Glutamatergic neuron (in vitro differentiated cells): ENCODE results near the gene LVRN. TPM values are rescaled to one million over a fixed set of nuclear protein-coding genes. Genes with fewer than 3 reads are reported as not detected.

Experiments used
- DNase-seq: peaks from one replicate; pipeline ENCODE4 v3.0.0; 2022
- H3K27ac Mint-ChIP-seq: one replicate; pipeline ENCODE4 v1.8.0; 2020; ENCODE audit warnings: mild to moderate bottlenecking, mixed read lengths, inconsistent platforms; ENCODE audit not compliant: unreplicated experiment
- H3K27me3 Mint-ChIP-seq: one replicate; pipeline ENCODE4 v1.8.0; 2020; ENCODE audit warnings: mild to moderate bottlenecking, moderate library complexity, mixed read lengths, inconsistent platforms; ENCODE audit not compliant: unreplicated experiment
- H3K36me3 Mint-ChIP-seq: one replicate; pipeline ENCODE4 v1.8.0; 2020; ENCODE audit warnings: mild to moderate bottlenecking, mixed read lengths, inconsistent platforms; ENCODE audit not compliant: unreplicated experiment
- H3K4me1 Mint-ChIP-seq: one replicate; pipeline ENCODE4 v1.8.0; 2020; ENCODE audit warnings: mild to moderate bottlenecking, low read depth, mixed read lengths, inconsistent platforms; ENCODE audit not compliant: unreplicated experiment
- H3K4me3 Mint-ChIP-seq: one replicate; pipeline ENCODE4 v1.8.0; 2020; ENCODE audit warnings: mild to moderate bottlenecking, mixed read lengths, inconsistent platforms; ENCODE audit not compliant: unreplicated experiment
- H3K9me3 Mint-ChIP-seq: one replicate; pipeline ENCODE4 v1.8.0; 2020; ENCODE audit warnings: mild to moderate bottlenecking, moderate library complexity, mixed read lengths, inconsistent platforms; ENCODE audit not compliant: unreplicated experiment
- total RNA-seq: library from RNA; stranded (reverse); fragmentation: NEBNext Ultra II Directional; extraction: Animal tissue kit (Norgen Biotek cat#: 25700); gene quantifications from one replicate; pipeline ENCODE4 v1.2.1, GENCODE V29; 2021; ENCODE audit not compliant: unreplicated experiment
- TF ChIP-seq, protein P1 (sequence below): fragments of 200-600 bp; sonication (generic); IDR thresholded peaks from one replicate; pipeline ENCODE4 v1.5.0; 2021; ENCODE audit not compliant: partially characterized antibody, unreplicated experiment

Gene LVRN
- total RNA-seq, 1 donor from 2014 or later: 0.59 TPM

DNA sequence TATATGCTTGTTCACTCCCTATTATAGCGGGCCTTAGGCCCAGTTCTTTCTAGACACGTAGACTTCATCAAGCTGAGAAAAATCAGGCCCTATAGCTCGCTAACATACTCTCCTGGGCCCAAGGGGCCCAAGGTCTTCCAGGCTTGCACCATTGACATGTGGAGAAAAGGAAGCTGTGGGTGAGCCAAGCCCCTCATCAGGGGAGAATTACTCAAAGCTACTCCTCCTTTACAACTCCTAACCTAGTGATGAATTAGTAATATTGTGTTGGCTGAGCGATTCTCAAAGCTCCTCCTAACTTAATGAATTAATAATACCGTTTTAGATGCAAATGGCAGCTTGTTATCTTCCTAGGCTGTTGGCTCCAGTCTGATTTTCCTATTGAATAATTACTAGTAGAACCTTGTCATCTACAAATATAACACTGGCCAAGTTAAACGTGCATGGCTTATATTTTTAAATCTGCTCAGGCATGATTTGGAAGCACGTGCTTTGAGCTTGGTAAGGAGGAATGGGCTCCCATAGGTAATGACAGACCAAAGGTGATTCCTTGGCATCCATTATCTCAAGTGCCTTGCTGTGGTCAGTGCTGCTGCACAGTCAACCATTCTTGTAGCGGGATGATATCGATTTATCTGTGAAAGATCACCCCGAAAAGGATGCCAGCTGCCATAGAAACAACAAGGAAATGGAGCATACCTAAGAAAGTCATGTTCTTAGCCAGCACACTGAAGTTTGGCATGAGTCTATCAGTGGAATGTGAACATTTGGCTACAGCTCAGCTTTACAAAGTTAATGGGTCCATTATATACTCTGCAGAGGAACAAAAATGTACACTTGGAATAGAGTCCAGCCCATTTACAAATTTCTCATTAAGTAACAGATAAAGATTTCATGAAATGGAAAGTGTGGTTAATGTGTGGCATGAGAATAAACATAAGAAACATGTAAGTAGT is 23.8 kb downstream of the LVRN start:
- Mint-ChIP-seq H3K4me1 (peaks cover 7% of the 10 kb centered on the region), H3K27me3 (no peaks in the 10 kb centered on the region), H3K36me3 (no peaks in the 10 kb centered on the region), H3K27ac (no peak overlapping the region), H3K4me3 (no peak overlapping the region), H3K9me3 (no peaks in the 10 kb centered on the region)
- no peak for DNase-seq
- TF ChIP-seq, protein P1, sequence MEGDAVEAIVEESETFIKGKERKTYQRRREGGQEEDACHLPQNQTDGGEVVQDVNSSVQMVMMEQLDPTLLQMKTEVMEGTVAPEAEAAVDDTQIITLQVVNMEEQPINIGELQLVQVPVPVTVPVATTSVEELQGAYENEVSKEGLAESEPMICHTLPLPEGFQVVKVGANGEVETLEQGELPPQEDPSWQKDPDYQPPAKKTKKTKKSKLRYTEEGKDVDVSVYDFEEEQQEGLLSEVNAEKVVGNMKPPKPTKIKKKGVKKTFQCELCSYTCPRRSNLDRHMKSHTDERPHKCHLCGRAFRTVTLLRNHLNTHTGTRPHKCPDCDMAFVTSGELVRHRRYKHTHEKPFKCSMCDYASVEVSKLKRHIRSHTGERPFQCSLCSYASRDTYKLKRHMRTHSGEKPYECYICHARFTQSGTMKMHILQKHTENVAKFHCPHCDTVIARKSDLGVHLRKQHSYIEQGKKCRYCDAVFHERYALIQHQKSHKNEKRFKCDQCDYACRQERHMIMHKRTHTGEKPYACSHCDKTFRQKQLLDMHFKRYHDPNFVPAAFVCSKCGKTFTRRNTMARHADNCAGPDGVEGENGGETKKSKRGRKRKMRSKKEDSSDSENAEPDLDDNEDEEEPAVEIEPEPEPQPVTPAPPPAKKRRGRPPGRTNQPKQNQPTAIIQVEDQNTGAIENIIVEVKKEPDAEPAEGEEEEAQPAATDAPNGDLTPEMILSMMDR: no peak

DNA sequence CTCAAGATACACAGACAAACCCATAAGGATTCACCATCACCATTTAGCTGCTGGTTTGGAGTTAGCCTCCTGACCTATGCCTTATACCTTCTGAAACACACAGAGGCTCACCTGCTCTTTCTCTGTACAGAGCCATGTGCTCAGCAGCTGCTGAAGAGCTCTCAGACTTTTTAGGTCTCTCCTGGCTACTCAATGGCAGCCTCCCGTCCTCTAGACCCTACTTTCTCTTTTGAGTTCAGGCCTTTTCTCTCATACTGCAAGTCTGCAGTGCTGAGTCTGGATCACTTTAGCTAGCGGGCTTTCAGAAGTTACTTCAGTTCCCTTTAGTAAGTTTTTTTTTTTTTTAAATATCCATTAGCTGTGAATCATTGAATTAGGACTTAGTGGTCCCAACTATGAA is 25.7 kb downstream of the LVRN start:
- Mint-ChIP-seq H3K4me1 (peaks cover 7% of the 10 kb centered on the region), H3K27me3 (no peaks in the 10 kb centered on the region), H3K36me3 (no peaks in the 10 kb centered on the region), H3K4me3 (no peak overlapping the region), H3K9me3 (no peaks in the 10 kb centered on the region), H3K27ac (peak overlapping the region; percentile 69)
- TF ChIP-seq, protein P1: no peak
- DNase-seq: no peak

DNA sequence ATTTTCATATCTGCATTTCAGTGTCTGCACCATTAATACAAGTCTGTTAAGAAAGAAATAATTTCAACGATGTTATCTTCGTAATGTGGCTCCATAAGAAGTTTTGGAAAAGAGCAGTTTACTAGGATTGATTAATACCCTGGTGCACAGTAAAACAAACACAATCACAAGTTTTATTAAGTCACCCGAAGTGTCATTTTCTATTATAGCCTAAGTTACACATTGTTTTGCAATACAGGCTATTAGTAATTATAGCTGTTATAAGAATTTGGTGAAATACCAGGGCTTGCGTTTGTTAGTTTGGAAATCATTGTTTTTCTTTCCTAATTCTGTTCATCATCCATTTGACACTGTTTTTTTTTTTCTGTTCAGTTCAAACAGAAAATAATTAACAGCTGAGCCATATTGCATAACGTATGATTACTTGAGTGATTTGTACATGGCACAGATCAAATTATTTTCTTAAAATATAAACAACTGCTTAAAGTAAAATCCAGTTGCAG is 30.6 kb downstream of the LVRN start:
- Mint-ChIP-seq H3K27me3 (no peaks in the 10 kb centered on the region), H3K4me1 (peaks cover 4% of the 10 kb centered on the region), H3K27ac (no peak overlapping the region), H3K36me3 (no peaks in the 10 kb centered on the region), H3K4me3 (no peak overlapping the region), H3K9me3 (no peaks in the 10 kb centered on the region)
- TF ChIP-seq, protein P1: no peak
- DNase-seq: no peak

DNA sequence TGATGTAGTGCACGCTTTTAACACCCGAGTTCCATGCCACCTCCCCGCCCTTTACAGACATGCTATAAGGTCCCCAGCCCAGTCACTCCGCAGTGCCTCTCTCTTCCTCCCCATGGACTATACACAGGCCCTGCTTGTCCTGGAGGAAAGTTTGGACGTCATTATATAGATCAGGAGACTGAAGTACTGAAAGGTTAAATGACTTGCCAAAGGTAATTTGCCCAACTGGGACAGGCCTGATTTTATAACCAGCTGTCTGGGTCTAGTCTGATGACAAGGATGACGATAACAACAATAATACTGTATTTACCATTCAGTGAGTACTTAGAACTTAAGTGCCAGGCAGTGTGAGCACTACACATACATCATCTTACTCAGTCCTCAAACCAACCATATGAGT is 33.1 kb downstream of the LVRN start:
- Mint-ChIP-seq H3K27me3 (no peaks in the 10 kb centered on the region), H3K36me3 (no peaks in the 10 kb centered on the region)
- TF ChIP-seq, protein P1: no peak

More for the DNA sequence above, 33.1 kb downstream of the LVRN start:
- H3K9me3 Mint-ChIP-seq: no peaks in the 10 kb centered on the region
- no peak overlapping the region for H3K4me3 Mint-ChIP-seq
- no peaks in the 10 kb centered on the region for H3K4me1 Mint-ChIP-seq
- DNase-seq: no peak
- H3K27ac Mint-ChIP-seq: no peak overlapping the region
